ENCODE measurements around the gene CD33.
"Not testable (repeated sequence)": the region's sequence is repeated elsewhere in the genome, so short reads cannot be mapped to it uniquely, and the experiment has no call there.

CD33 gene

GRCh38 chr19:51210874-51211361 is 14.0 kb upstream of the CD33 start:
- not testable (repeated sequence) for DNase-seq

- DNase-seq = no peak
Measured at GRCh38 chr19:51211833-51212232, 13.0 kb upstream of the CD33 start.

GRCh38 chr19:51219307-51219706 is 5.6 kb upstream of the CD33 start:
- no peak for DNase-seq

GRCh38 chr19:51219971-51220370 is 4.9 kb upstream of the CD33 start:
- DNase-seq = no peak

GRCh38 chr19:51220996-51221395 is 3.9 kb upstream of the CD33 start:
- no peak for DNase-seq

GRCh38 chr19:51224163-51224641 is 678 bp upstream of the CD33 start:
- no peak for DNase-seq

GRCh38 chr19:51226067-51226466 is 1.2 kb downstream of the CD33 start:
- no peak for DNase-seq

- DNase-seq = no peak
Measured at GRCh38 chr19:51227326-51227725, 2.4 kb downstream of the CD33 start.

GRCh38 chr19:51227966-51228365 is 3.1 kb downstream of the CD33 start:
- no peak for DNase-seq

GRCh38 chr19:51240866-51241265 is 16.0 kb downstream of the CD33 start:
- no peak for DNase-seq

GRCh38 chr19:51242881-51243630 is 18.2 kb downstream of the CD33 start:
- no peak for DNase-seq

- no peak for DNase-seq
Measured at GRCh38 chr19:51246164-51246552, 21.3 kb downstream of the CD33 start.

GRCh38 chr19:51247972-51248590 is 23.2 kb downstream of the CD33 start:
- no peak for DNase-seq

GRCh38 chr19:51250786-51251467 is 26.0 kb downstream of the CD33 start, which contains the start of gene SIGLECL1:
TSS of gene SIGLECL1 (plus strand) at chr19:51251080. CDS start at chr19:51264073, 12,993 bp downstream.
- no peak for DNase-seq

- no peak for DNase-seq
Measured at GRCh38 chr19:51251468-51251820, 26.6 kb downstream of the CD33 start.

- no peak for DNase-seq
Measured at GRCh38 chr19:51252306-51253079, 27.6 kb downstream of the CD33 start.

- DNase-seq = no peak
Measured at GRCh38 chr19:51253088-51253806, 28.4 kb downstream of the CD33 start.

- no peak for DNase-seq
Measured at GRCh38 chr19:51256155-51256625, 31.3 kb downstream of the CD33 start.

GRCh38 chr19:51257471-51257870 is 32.6 kb downstream of the CD33 start:
- no peak for DNase-seq

- no peak for DNase-seq
Measured at GRCh38 chr19:51258165-51259160, 33.6 kb downstream of the CD33 start.

All from NCI-H146 (cell line).